ENCODE results near the gene TMCO4.

The TMCO4 gene

GRCh38 chr1:19762175-19762779, 37.4 kb downstream of the TMCO4 start:
- TF ChIP-seq CTCF (IDR thresholded peaks at IDR 0.05; ENCODE audit: low read depth, low read length): peak; percentile 86
- in situ Hi-C loops (cut with HindIII; ENCODE audit: low sequenced_read_pairs): no loop called here
- no peak for DNase-seq (ENCODE audit: low read depth, low spot score)
- H3K4me3 ChIP-seq (ENCODE audit: low read depth, low read length): no peak overlapping the region

GRCh38 chr1:19759740-19760089, 40.0 kb downstream of the TMCO4 start:
- peak; percentile 49 for DNase-seq (ENCODE audit: low read depth, low spot score)
- H3K4me3 ChIP-seq (ENCODE audit: low read depth, low read length): no peak overlapping the region
- no peak for TF ChIP-seq CTCF (IDR thresholded peaks at IDR 0.05; ENCODE audit: low read depth, low read length)
- in situ Hi-C loops (cut with HindIII; ENCODE audit: low sequenced_read_pairs): no loop called here

GRCh38 chr1:19758227-19758830, 41.4 kb downstream of the TMCO4 start:
- peak; percentile 80 for DNase-seq (ENCODE audit: low read depth, low spot score)
- in situ Hi-C loops (cut with HindIII; ENCODE audit: low sequenced_read_pairs): no loop called here
- no peak for TF ChIP-seq CTCF (IDR thresholded peaks at IDR 0.05; ENCODE audit: low read depth, low read length)
- H3K4me3 ChIP-seq (ENCODE audit: low read depth, low read length): no peak overlapping the region

- in situ Hi-C loops (cut with HindIII; ENCODE audit: low sequenced_read_pairs): no loop called here
- TF ChIP-seq CTCF (IDR thresholded peaks at IDR 0.05; ENCODE audit: low read depth, low read length): no peak
- no peak for DNase-seq (ENCODE audit: low read depth, low spot score)
- H3K4me3 ChIP-seq (ENCODE audit: low read depth, low read length): no peak overlapping the region
Observed at GRCh38 chr1:19757641-19758040, 42.1 kb downstream of the TMCO4 start.

GRCh38 chr1:19756480-19756879, 43.2 kb downstream of the TMCO4 start:
- no peak overlapping the region for H3K4me3 ChIP-seq (ENCODE audit: low read depth, low read length)
- in situ Hi-C loops (cut with HindIII; ENCODE audit: low sequenced_read_pairs): no loop called here
- no peak for DNase-seq (ENCODE audit: low read depth, low spot score)
- no peak for TF ChIP-seq CTCF (IDR thresholded peaks at IDR 0.05; ENCODE audit: low read depth, low read length)

- no peak overlapping the region for H3K4me3 ChIP-seq (ENCODE audit: low read depth, low read length)
- no peak for DNase-seq (ENCODE audit: low read depth, low spot score)
- TF ChIP-seq CTCF (IDR thresholded peaks at IDR 0.05; ENCODE audit: low read depth, low read length): no peak
- in situ Hi-C loops (cut with HindIII; ENCODE audit: low sequenced_read_pairs): no loop called here
Observed at GRCh38 chr1:19754482-19754881, 45.2 kb downstream of the TMCO4 start.

Measured in astrocyte of the spinal cord (primary cell).